Uterus (tissue), 4 donors: ENCODE measurements around the gene PSMC3. TPM values are rescaled to one million over a fixed set of nuclear protein-coding genes. Genes with fewer than 3 reads are reported as not detected.

ENCODE experiments used
- DNase-seq, 2 donors: peaks; one replicate each; pipeline ENCODE4 v3.0.0-alpha.2; 2019 to 2020
- H3K27ac ChIP-seq, 2 donors: fragments of 200-600 bp; sonication (generic); 1 replicate in 1 of 2; 2 replicates in 1 of 2; pipeline ENCODE4 v1.5.1; 2016 to 2018
- H3K27me3 ChIP-seq, 2 donors: fragments of 200-600 bp; sonication (generic); one replicate each; pipeline ENCODE4 v1.5.1; 2018 to 2019; ENCODE audit warnings: control low read depth in 1 of 2
- H3K36me3 ChIP-seq, 2 donors: fragments of 200-600 bp; sonication (generic); one replicate each; pipeline ENCODE4 v1.5.1; 2019; ENCODE audit warnings: control low read depth in 1 of 2
- H3K4me1 ChIP-seq, 2 donors: fragments of 200-600 bp; sonication (generic); one replicate each; pipeline ENCODE4 v1.5.1; 2018 to 2019; ENCODE audit warnings: control low read depth in 1 of 2
- H3K4me3 ChIP-seq, 2 donors: fragments of 200-600 bp; sonication (generic); 1 replicate in 1 of 2; 2 replicates in 1 of 2; pipeline ENCODE4 v1.5.1; 2018 to 2019; ENCODE audit warnings: mild to moderate bottlenecking in 1 of 2
- H3K9me3 ChIP-seq, 2 donors: fragments of 200-600 bp; sonication (generic); one replicate each; pipeline ENCODE4 v1.5.1; 2019; ENCODE audit warnings: control low read depth in 1 of 2
- POLR2A ChIP-seq, 2 donors: fragments of 450-650 bp; IDR thresholded peaks; one replicate each; pipeline ENCODE4 v1.6.1; 2016; ENCODE audit warnings: antibody characterized with exemption in 2 of 2, mild to moderate bottlenecking in 1 of 2, moderate library complexity in 1 of 2
- intact Hi-C: fragments of 100-400 bp; cut with DNase I; formaldehyde crosslinking; loops from one replicate; pipeline ENCODE4 v1.15.1; 2023; ENCODE audit warnings: low total_unique reads
- total RNA-seq, 4 donors: library from RNA; depleted of rRNA in 3 of 4; stranded (reverse); fragments of >200 nt in 3 of 4; gene quantifications; one replicate each; pipeline versions ENCODE4 v1.1.0 to v1.2.4, GENCODE V29; 2014 to 2023
- TF ChIP-seq, protein P1 (sequence below), 4 experiments: fragments of 200-600 bp in 2 of 4; fragments of 450-650 bp in 2 of 4; sonication (generic) in 2 of 4; IDR thresholded peaks; one replicate each; pipeline ENCODE4 v1.5.1; 2016 to 2019; ENCODE audit warnings: antibody characterized with exemption in 4 of 4, mild to moderate bottlenecking in 2 of 4, moderate library complexity in 1 of 4
- donor health status: DM: yes; HTN: yes; CAD: no.

PSMC3 gene
- total RNA-seq: 100 to 1,000 TPM in 1 of 4 donors, 10 to 100 TPM in 3; 43.8 to 161 (median 96.2) TPM

DNA sequence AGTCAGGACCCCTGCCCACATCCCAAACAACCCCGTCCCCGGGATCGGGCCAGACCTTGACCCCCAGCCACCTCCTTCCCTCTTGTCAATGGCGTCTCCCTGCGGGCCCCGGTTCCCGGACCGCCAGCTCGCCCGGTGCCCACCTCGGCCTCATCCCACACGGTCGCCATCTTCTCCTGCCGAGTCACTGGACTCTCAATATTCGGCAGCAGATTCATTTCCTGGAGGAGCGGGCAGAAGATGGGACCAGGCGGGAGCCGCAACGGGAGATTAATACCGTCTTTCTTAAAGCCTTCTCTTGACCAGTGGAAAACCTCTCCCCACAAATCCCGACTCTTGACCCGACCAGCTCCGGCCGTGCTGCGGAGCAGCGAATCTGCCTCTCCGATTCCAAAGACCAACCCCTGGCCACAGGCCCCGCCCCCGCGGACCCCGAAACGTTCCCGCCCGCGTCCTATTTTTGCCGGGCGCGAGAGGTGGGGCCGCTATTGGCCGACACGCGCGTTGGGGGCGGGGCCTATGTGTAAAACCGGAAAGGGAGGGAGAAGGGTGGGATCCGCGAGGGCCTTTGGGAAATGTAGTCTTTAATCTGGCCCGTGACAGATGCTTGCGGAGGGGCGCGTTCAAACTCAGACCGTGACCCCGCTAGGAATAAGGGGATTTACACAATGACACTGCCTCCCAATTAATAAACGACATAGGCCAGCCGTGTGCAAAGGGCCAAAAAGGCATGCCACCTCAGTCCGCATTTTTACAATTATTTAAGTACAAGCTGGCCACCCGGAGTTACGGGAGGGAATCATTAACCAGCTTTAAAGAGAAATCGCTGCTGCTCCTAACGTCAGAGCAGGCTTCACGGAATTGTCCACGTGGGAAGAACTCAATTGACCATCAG is at the start of gene PSMC3:
TSS of gene PSMC3 (minus strand) at position 378 of the 895 bp plus-strand sequence. CDS start at position 218, 160 bp downstream.
- peak; percentile 34 to 61 for TF ChIP-seq POLR2A (IDR thresholded peaks at IDR 0.05)
- TF ChIP-seq, protein P1, sequence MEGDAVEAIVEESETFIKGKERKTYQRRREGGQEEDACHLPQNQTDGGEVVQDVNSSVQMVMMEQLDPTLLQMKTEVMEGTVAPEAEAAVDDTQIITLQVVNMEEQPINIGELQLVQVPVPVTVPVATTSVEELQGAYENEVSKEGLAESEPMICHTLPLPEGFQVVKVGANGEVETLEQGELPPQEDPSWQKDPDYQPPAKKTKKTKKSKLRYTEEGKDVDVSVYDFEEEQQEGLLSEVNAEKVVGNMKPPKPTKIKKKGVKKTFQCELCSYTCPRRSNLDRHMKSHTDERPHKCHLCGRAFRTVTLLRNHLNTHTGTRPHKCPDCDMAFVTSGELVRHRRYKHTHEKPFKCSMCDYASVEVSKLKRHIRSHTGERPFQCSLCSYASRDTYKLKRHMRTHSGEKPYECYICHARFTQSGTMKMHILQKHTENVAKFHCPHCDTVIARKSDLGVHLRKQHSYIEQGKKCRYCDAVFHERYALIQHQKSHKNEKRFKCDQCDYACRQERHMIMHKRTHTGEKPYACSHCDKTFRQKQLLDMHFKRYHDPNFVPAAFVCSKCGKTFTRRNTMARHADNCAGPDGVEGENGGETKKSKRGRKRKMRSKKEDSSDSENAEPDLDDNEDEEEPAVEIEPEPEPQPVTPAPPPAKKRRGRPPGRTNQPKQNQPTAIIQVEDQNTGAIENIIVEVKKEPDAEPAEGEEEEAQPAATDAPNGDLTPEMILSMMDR (IDR thresholded peaks at IDR 0.05): peak in 2 of 4 experiments; percentile 1 to 16
- no peaks in the 10 kb centered on the region for H3K36me3 ChIP-seq
- H3K27me3 ChIP-seq: no peaks in the 10 kb centered on the region
- DNase-seq: peak; percentile 98
- intact Hi-C loops: no loop called here
- no peaks in the 10 kb centered on the region for H3K9me3 ChIP-seq
- H3K4me1 ChIP-seq: peaks cover 9 to 11% of the 10 kb centered on the region in 2 donors
- peak within 1 kb of the TSS; percentile 63 to 84 for H3K4me3 ChIP-seq
- peak within 1 kb of the TSS; percentile 89 to 96 for H3K27ac ChIP-seq

DNA sequence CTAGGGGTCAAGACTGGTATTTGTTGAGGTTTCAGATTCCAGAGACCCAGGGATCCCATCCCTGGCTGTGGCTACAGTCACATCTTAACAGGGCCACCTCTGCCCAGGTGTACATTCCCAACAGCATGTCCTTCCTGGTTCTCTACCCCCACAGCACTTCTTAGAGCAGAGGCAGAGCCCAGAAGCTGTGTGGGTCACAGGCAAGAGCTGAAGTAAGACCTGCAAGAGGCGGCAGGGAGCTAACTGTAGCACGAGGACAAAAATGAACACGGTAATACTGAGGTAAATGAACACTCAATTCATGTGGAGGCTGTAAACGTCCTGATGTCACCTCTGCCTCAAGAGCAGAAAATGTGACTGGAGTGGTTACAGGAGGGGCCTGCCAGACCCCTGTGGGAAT is 44.4 kb upstream of the PSMC3 start:
- no peak for DNase-seq

DNA sequence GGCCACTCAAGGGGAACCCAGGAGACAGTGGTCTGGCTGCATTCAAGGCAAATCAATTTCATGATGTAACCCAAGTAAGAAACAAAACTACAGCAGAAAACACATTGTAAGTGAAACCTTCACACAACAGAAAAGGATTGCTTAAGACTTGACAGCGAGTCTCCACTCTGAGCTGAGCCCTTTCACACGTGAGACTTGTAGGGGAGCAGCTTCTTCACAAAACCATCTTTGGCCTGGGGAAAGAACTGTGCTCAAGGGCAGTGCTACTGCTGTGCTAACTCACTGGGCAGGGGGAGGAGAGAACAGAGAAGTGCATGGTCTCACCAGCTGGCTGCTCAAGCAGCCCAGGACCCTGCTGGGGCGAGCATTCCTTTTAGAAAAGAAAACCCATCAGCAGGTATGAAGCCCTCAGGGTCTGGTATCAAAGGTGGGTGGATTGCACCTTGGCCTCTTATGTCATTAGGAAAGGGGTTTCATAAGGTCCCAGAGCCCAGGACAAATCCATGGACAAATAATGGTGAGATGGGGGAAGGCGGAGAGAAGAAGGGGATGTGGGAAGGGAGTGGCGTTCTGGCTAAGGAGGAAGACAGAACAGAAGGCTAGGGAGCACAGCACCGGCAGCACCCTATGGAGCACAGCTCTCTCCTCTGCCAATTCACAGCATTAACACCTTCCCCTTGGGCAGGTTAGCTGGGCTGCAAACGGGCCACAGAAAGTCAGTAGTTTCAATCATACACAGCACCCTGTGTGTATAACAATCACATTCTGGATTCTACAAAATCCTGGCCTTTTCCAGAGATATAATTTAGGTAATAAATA is 43.3 kb upstream of the PSMC3 start:
- Histone ChIP-seq H3K36me3 (no peaks in the 10 kb centered on the region), H3K4me3 (no peak overlapping the region)

More for the DNA sequence above, 44.4 kb upstream of the PSMC3 start:
- intact Hi-C loops: no loop called here
- Histone ChIP-seq H3K9me3 (no peaks in the 10 kb centered on the region), H3K27me3 (no peaks in the 10 kb centered on the region), H3K4me1 (peaks cover 0 to 8% of the 10 kb centered on the region in 2 donors), H3K36me3 (no peaks in the 10 kb centered on the region), H3K4me3 (no peak overlapping the region), H3K27ac (peak overlapping the region in 1 of 2 donors; percentile 59)
- TF ChIP-seq POLR2A (IDR thresholded peaks at IDR 0.05): no peak
- TF ChIP-seq, protein P1 (IDR thresholded peaks at IDR 0.05): no peak

DNA sequence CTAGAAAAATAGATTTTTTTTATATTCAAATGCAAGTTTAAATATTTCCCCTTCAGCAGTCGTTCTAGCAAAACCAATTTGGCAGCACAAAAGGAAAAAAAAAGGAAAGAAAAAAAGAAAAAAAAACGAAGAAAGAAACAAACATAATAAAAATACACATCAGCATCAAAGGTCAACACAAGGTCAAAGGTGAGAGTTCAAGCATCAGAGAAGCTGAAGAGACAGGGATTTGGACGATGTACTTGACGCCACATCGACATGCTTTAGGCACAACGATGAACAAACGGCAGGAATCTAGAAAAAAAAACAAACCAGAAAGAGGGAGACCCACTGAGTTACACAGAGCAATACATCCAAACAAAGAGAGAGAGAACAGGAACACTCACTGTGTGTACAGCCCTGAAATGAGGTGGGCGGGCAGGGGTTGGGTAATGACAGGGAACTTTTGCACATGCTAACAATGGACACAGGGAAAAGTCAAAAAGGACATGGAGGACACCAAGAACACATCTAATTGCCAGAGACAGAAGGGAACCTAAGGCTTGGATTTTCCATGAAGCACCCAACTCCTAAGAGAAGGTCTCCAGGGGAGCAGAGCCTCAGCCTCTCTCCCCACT is 42.5 kb upstream of the PSMC3 start:
- Histone ChIP-seq H3K4me3 (no peak overlapping the region), H3K27ac (peak overlapping the region; percentile 8 to 67), H3K9me3 (no peaks in the 10 kb centered on the region), H3K27me3 (no peaks in the 10 kb centered on the region), H3K4me1 (peaks cover 0 to 8% of the 10 kb centered on the region in 2 donors), H3K36me3 (no peaks in the 10 kb centered on the region)
- intact Hi-C loops: no loop called here
- DNase-seq: no peak
- TF ChIP-seq, protein P1 (IDR thresholded peaks at IDR 0.05): no peak
- no peak for TF ChIP-seq POLR2A (IDR thresholded peaks at IDR 0.05)

More for the DNA sequence above, 43.3 kb upstream of the PSMC3 start:
- DNase-seq: no peak
- Histone ChIP-seq H3K27ac (peak overlapping the region; percentile 8 to 59), H3K4me1 (peaks cover 0 to 8% of the 10 kb centered on the region in 2 donors), H3K9me3 (no peaks in the 10 kb centered on the region), H3K27me3 (no peaks in the 10 kb centered on the region)
- TF ChIP-seq, protein P1 (IDR thresholded peaks at IDR 0.05): no peak
- no peak for TF ChIP-seq POLR2A (IDR thresholded peaks at IDR 0.05)
- intact Hi-C loops: no loop called here
